ENCODE results near the gene SLC7A7. TPM values are rescaled to one million over a fixed set of nuclear protein-coding genes. Genes with fewer than 3 reads are reported as not detected.
A peak's percentile ranks its signal among the peaks of the same experiment; 100 is the strongest.

Gene SLC7A7
- total and polyA plus RNA-seq, 2 of the 13 experiments (the other 11 are each of a cell fraction or from before 2014, with no cell fraction given) = 0.13 to 0.63 TPM

DNA sequence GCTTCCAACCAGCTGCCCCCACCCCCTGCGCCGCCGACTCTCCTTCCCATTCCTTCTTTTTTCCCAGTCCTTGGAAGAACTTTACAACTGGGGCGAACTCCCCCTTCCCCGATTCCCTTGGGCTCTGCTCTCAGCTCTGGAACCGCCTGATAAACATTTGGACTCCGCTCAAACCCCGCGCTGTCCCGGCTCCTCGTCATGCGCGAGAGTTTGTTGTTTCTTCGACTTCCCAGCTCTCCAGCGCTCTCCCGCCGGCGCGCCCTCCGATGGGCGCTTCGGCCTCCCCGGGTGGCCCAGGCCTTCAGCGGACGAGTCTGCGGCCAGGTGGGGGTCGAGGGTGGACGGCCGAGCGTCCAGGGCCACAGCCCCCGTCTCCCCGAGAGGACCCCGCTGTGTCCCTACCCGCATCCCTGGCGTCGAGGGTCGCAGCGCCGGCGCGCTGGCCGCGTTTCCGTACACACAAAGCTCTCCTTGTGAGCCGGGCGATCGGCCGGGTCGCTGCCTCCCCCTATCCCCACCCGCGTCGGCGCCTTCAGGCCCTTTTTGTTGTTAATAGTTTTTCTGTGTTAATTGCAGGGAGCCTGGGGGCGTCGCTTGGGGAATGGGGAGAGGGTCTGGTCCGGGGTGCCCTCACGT, 22.0 kb upstream of the SLC7A7 start (continued):
- TF ChIP-seq, protein P1, sequence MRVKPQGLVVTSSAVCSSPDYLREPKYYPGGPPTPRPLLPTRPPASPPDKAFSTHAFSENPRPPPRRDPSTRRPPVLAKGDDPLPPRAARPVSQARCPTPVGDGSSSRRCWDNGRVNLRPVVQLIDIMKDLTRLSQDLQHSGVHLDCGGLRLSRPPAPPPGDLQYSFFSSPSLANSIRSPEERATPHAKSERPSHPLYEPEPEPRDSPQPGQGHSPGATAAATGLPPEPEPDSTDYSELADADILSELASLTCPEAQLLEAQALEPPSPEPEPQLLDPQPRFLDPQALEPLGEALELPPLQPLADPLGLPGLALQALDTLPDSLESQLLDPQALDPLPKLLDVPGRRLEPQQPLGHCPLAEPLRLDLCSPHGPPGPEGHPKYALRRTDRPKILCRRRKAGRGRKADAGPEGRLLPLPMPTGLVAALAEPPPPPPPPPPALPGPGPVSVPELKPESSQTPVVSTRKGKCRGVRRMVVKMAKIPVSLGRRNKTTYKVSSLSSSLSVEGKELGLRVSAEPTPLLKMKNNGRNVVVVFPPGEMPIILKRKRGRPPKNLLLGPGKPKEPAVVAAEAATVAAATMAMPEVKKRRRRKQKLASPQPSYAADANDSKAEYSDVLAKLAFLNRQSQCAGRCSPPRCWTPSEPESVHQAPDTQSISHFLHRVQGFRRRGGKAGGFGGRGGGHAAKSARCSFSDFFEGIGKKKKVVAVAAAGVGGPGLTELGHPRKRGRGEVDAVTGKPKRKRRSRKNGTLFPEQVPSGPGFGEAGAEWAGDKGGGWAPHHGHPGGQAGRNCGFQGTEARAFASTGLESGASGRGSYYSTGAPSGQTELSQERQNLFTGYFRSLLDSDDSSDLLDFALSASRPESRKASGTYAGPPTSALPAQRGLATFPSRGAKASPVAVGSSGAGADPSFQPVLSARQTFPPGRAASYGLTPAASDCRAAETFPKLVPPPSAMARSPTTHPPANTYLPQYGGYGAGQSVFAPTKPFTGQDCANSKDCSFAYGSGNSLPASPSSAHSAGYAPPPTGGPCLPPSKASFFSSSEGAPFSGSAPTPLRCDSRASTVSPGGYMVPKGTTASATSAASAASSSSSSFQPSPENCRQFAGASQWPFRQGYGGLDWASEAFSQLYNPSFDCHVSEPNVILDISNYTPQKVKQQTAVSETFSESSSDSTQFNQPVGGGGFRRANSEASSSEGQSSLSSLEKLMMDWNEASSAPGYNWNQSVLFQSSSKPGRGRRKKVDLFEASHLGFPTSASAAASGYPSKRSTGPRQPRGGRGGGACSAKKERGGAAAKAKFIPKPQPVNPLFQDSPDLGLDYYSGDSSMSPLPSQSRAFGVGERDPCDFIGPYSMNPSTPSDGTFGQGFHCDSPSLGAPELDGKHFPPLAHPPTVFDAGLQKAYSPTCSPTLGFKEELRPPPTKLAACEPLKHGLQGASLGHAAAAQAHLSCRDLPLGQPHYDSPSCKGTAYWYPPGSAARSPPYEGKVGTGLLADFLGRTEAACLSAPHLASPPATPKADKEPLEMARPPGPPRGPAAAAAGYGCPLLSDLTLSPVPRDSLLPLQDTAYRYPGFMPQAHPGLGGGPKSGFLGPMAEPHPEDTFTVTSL (CRISPR knock-in tag; IDR thresholded peaks at IDR 0.05; ENCODE audit: borderline replicate concordance) = no peak
- TF ChIP-seq ZNF562 (CRISPR knock-in tag; IDR thresholded peaks at IDR 0.05; ENCODE audit: borderline replicate concordance) = no peak
- 0 out of 2 replicates have a peak, but pooled peaks have one; percentile 10 for TF ChIP-seq ZNF253 (CRISPR knock-in tag; IDR thresholded peaks at IDR 0.05; ENCODE audit: borderline replicate concordance)
- TF ChIP-seq HOXA5 (CRISPR knock-in tag; IDR thresholded peaks at IDR 0.05) = no peak
- TF ChIP-seq ZNF33B (CRISPR knock-in tag; IDR thresholded peaks at IDR 0.05) = peak; percentile 96
- TF ChIP-seq PAWR (CRISPR knock-in tag; IDR thresholded peaks at IDR 0.05; ENCODE audit: borderline replicate concordance) = no peak
- no peak for TF ChIP-seq ZSCAN12 (CRISPR knock-in tag; IDR thresholded peaks at IDR 0.05)
- peak; percentile 82; the same call in 1 of the 2 replicates for TF ChIP-seq NFATC3 (CRISPR knock-in tag; IDR thresholded peaks at IDR 0.05)
- TF ChIP-seq, protein P2, sequence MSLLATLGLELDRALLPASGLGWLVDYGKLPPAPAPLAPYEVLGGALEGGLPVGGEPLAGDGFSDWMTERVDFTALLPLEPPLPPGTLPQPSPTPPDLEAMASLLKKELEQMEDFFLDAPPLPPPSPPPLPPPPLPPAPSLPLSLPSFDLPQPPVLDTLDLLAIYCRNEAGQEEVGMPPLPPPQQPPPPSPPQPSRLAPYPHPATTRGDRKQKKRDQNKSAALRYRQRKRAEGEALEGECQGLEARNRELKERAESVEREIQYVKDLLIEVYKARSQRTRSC (CRISPR knock-in tag; IDR thresholded peaks at IDR 0.05; ENCODE audit: low read depth) = peak; percentile 84; the same call in 1 of the 2 replicates
- TF ChIP-seq, protein P3, sequence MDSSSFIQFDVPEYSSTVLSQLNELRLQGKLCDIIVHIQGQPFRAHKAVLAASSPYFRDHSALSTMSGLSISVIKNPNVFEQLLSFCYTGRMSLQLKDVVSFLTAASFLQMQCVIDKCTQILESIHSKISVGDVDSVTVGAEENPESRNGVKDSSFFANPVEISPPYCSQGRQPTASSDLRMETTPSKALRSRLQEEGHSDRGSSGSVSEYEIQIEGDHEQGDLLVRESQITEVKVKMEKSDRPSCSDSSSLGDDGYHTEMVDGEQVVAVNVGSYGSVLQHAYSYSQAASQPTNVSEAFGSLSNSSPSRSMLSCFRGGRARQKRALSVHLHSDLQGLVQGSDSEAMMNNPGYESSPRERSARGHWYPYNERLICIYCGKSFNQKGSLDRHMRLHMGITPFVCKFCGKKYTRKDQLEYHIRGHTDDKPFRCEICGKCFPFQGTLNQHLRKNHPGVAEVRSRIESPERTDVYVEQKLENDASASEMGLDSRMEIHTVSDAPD (CRISPR knock-in tag; IDR thresholded peaks at IDR 0.05) = no peak
- TF ChIP-seq, protein P4, sequence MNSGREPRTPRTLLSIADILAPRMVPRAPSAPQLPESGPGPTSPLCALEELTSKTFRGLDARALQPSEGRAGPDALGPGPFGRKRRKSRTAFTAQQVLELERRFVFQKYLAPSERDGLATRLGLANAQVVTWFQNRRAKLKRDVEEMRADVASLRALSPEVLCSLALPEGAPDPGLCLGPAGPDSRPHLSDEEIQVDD (CRISPR knock-in tag; IDR thresholded peaks at IDR 0.05; ENCODE audit: borderline replicate concordance) = no peak; the same call in none of the 2 replicates
- TF ChIP-seq ZNF709 (CRISPR knock-in tag; IDR thresholded peaks at IDR 0.05) = peak; percentile 84; the same call in 1 of the 2 replicates
- peak; percentile 49; the same call in 1 of the 2 replicates for TF ChIP-seq RAD21 (CRISPR knock-in tag; IDR thresholded peaks at IDR 0.05)
- TF ChIP-seq ZNF569 (CRISPR knock-in tag; IDR thresholded peaks at IDR 0.05; ENCODE audit: borderline replicate concordance) = no peak
- peak; percentile 54 for TF ChIP-seq RBM39 (IDR thresholded peaks at IDR 0.05; ENCODE audit: low read depth, low read length, poor library complexity, severe bottlenecking)
- TF ChIP-seq, protein P5, sequence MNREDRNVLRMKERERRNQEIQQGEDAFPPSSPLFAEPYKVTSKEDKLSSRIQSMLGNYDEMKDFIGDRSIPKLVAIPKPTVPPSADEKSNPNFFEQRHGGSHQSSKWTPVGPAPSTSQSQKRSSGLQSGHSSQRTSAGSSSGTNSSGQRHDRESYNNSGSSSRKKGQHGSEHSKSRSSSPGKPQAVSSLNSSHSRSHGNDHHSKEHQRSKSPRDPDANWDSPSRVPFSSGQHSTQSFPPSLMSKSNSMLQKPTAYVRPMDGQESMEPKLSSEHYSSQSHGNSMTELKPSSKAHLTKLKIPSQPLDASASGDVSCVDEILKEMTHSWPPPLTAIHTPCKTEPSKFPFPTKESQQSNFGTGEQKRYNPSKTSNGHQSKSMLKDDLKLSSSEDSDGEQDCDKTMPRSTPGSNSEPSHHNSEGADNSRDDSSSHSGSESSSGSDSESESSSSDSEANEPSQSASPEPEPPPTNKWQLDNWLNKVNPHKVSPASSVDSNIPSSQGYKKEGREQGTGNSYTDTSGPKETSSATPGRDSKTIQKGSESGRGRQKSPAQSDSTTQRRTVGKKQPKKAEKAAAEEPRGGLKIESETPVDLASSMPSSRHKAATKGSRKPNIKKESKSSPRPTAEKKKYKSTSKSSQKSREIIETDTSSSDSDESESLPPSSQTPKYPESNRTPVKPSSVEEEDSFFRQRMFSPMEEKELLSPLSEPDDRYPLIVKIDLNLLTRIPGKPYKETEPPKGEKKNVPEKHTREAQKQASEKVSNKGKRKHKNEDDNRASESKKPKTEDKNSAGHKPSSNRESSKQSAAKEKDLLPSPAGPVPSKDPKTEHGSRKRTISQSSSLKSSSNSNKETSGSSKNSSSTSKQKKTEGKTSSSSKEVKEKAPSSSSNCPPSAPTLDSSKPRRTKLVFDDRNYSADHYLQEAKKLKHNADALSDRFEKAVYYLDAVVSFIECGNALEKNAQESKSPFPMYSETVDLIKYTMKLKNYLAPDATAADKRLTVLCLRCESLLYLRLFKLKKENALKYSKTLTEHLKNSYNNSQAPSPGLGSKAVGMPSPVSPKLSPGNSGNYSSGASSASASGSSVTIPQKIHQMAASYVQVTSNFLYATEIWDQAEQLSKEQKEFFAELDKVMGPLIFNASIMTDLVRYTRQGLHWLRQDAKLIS (CRISPR knock-in tag; IDR thresholded peaks at IDR 0.05) = no peak
- peak; percentile 57; the same call in 1 of the 2 replicates for TF ChIP-seq ZNF205 (CRISPR knock-in tag; IDR thresholded peaks at IDR 0.05)

All from HepG2 (cell line).